ENCODE measurements around the gene SMIM13.

SMIM13 gene

DNA sequence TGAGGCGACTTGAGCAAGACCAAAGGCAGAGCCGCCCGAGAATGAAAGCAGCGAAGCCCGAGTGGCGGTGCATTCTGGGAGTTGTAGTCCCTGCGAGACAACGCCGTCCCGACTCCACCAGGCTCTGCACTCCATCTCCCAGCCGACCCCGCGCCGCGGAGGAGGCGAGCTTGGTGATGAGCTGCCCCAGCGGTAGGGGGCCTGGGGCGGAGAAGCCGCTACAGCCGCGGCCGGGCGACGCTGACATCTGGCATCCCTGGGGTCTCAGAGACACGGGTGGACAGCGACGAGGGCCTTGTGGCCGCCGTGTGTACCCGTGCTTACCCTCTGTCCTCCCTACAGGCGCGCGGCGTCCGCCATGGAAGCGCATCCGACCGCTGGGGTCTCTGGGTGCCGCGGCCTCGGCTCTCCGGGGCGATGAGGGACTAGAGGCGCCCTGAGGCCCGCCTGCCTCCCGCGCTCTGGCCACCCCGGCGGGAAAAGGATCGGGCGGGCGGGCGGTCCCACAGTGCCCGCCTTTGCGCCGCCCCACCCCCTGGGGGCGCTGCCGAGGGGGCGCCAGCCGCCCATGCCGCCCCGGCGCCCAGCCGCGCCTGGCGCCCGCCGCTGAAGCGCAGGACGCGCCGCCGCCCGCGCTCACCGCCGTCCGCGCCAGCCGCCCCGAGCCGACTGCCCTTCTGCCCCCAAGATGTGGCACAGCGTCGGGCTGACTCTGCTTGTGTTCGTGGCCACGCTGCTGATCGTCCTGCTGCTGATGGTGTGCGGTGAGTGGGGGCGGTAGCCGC is at the start of gene SMIM13:
Gene SMIM13 (plus strand): TSS at position 209 of the 785 bp plus-strand sequence. CDS start 480 bp downstream, at position 689.
- peak within 1 kb of the TSS; percentile 97 for H3K4me3 ChIP-seq (ENCODE audit: low read length)
- DNase-seq (ENCODE audit: low read depth), result peak; percentile 97
- TF ChIP-seq, protein P1, sequence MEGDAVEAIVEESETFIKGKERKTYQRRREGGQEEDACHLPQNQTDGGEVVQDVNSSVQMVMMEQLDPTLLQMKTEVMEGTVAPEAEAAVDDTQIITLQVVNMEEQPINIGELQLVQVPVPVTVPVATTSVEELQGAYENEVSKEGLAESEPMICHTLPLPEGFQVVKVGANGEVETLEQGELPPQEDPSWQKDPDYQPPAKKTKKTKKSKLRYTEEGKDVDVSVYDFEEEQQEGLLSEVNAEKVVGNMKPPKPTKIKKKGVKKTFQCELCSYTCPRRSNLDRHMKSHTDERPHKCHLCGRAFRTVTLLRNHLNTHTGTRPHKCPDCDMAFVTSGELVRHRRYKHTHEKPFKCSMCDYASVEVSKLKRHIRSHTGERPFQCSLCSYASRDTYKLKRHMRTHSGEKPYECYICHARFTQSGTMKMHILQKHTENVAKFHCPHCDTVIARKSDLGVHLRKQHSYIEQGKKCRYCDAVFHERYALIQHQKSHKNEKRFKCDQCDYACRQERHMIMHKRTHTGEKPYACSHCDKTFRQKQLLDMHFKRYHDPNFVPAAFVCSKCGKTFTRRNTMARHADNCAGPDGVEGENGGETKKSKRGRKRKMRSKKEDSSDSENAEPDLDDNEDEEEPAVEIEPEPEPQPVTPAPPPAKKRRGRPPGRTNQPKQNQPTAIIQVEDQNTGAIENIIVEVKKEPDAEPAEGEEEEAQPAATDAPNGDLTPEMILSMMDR (conservative IDR thresholded peaks at IDR 0.05; ENCODE audit: low read length), result peak; percentile 39

DNA sequence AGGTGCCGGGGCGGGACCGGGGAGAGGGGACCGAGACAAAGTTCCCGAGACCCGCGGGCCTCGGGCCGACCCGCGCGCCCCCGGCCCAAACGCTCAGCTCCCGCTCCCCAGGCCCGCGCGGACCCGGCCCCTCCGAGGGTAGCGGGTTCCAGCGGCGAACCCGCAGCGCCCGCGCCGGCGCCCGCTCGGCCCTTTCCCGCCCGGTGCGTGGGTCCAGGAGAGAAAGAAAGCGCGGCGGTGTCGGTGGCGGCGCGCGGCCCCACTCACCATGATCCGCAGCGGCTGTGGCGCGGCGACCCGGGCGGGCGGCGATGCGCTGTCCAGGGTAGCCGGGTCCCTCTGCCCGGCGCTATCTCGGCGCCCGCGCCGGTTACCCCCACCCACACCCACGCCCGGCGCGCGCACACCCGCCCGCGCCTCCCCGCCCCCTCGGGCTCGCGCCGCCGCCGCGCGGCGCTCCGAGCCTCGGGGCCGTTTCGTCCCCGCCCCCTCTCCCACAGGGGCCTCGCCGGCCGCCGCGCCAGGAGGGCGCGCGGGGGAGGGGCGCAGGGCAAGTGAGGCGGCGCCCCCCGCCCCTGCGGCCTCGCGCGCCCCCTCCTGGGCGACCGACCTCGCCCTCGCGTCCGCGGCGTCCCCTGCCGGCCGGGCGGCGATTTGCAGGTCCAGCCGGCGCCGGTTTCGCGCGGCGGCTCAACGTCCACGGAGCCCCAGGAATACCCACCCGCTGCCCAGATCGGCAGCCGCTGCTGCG is 49.5 kb upstream of the SMIM13 start, which contains the start of gene ELOVL2:
Gene ELOVL2 (minus strand): TSS at position 345 of the 751 bp plus-strand sequence. CDS start 75 bp downstream, at position 270.
- H3K4me3 ChIP-seq (ENCODE audit: low read length), result peak within 1 kb of the TSS; percentile 51
- DNase-seq (ENCODE audit: low read depth), result peak; percentile 27
- TF ChIP-seq, protein P1 (conservative IDR thresholded peaks at IDR 0.05; ENCODE audit: low read length), result peak; percentile 20; the same call in 1 of the 2 replicates

DNA sequence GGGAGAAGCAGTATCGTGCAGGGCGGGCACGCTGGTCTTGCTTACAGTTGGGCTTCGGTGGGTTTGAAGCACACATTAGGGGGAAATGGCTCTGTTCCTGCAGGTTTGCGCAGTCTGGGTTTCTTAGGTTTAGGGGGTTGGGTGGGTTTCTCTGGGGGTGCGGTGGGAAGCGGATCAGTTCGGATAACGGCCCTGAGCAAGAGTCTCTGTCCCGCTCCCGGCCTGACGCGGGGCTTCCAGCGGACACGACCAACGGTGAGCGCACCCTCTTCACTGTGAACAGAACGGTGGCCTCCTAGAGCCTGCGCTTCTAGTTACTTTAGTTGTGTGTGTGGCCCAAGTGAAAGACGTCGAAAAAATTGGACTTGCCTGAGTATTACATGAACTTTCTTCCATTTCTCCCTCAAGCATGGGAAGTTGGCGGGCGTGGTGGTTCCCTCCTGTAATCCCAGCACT is 48.9 kb upstream of the SMIM13 start:
- DNase-seq (ENCODE audit: low read depth), result no peak
- peak overlapping the region; percentile 51 for H3K4me3 ChIP-seq (ENCODE audit: low read length)
- TF ChIP-seq, protein P1 (conservative IDR thresholded peaks at IDR 0.05; ENCODE audit: low read length), result no peak

DNA sequence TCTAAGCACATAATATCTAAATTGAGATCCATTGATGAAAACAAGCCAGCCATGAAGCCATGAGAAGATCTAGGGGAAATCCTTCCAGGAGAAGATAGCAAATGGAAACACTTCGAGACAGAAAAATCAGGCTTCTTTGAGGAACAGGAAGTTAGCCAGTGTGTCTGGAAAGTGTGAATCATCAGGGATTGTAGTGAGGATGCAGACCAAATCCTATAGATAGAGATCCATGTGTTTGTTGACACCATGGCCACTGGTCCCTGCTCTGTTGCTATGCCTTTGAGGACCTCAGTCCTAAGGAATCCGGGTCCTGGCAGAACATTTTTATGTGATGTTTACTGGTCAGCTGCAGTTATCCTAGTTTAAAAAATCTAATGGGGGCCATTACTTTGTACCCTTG is 42.9 kb upstream of the SMIM13 start:
- TF ChIP-seq, protein P1 (conservative IDR thresholded peaks at IDR 0.05; ENCODE audit: low read length), result no peak
- no peak for DNase-seq (ENCODE audit: low read depth)

DNA sequence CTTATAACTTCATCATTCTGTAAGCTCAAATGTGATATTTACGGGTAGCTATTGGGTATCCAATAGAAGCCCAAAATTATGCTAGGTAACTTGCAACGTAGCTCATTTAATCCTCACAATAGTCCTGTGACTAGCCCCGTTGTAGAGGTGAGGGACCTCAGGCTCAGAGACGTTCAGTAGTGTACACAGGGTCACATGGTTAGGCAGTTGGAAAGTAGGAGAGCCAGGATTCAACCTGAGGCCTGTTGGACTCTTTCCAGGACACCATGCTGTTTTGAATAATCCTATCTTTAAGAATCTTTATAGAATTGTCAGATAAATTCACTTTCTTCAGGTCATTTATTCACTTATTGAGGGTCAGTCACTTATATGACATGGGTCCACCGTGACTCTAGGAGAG is 40.3 kb upstream of the SMIM13 start:
- DNase-seq (ENCODE audit: low read depth), result no peak
- no peak overlapping the region for H3K4me3 ChIP-seq (ENCODE audit: low read length)

More for the DNA sequence above, 42.9 kb upstream of the SMIM13 start:
- no peak overlapping the region for H3K4me3 ChIP-seq (ENCODE audit: low read length)

DNA sequence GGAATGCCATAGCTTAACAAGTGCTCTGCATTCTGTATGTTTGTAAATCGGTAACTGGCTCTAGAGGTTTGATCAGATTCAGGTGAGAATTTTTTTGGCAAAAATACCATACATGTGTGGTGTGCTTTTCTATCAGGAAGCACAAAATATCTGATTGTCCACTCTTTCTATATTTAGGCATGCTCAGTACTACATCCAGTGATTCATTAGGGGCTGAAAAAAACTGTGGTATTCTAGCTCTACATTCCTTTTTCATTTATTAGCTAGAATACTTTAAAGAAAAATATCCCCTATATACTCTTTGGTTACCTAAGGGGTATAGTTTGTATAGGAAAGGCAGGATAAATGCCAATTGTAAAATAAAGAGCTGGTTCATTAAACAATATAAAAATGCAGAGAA is 38.9 kb upstream of the SMIM13 start:
- DNase-seq (ENCODE audit: low read depth), result no peak
- TF ChIP-seq, protein P1 (conservative IDR thresholded peaks at IDR 0.05; ENCODE audit: low read length), result no peak
- no peak overlapping the region for H3K4me3 ChIP-seq (ENCODE audit: low read length)

More for the DNA sequence above, 40.3 kb upstream of the SMIM13 start:
- TF ChIP-seq, protein P1 (conservative IDR thresholded peaks at IDR 0.05; ENCODE audit: low read length), result no peak
